SK-N-SH treated with all-trans-retinoic acid at 6 μM for 48 hours (cell line): ENCODE data around the gene HSPA13.
A peak's percentile ranks its signal among the peaks of the same experiment; 100 is the strongest.

Source experiments
- ATAC-seq: fragments of 200-7000 bp; cut with Tn5 transposase; 3 replicates; pipeline ENCODE4 v1.9.1; 2020; ENCODE audit warnings: mild to moderate bottlenecking, moderate library complexity
- ARNTL ChIP-seq: fragments of 450-650 bp; formaldehyde crosslinking; IDR thresholded peaks from 2 replicates; pipeline ENCODE4 v1.5.0; 2020; ENCODE audit warnings: low read depth, mild to moderate bottlenecking, moderate library complexity, borderline replicate concordance
- BACH2 ChIP-seq: fragments of 250-450 bp; sonication (Bioruptor Pico); IDR thresholded peaks from 2 replicates; pipeline ENCODE4 v1.9.0; 2021; ENCODE audit warnings: mild to moderate bottlenecking, borderline replicate concordance
- CREB5 ChIP-seq: fragments of 250-450 bp; sonication (Bioruptor Pico); IDR thresholded peaks from 2 replicates; pipeline ENCODE4 v1.5.1; 2020; ENCODE audit warnings: low read depth, mild to moderate bottlenecking, moderate library complexity
- CSDC2 ChIP-seq: fragments of 250-450 bp; sonication (Bioruptor Pico); IDR thresholded peaks from 2 replicates; pipeline ENCODE4 v1.5.0; 2020; ENCODE audit warnings: mild to moderate bottlenecking, moderate library complexity
- CSRNP3 ChIP-seq: fragments of 250-450 bp; sonication (Bioruptor Pico); IDR thresholded peaks from 2 replicates; pipeline ENCODE4 v1.5.1; 2021; ENCODE audit warnings: mild to moderate bottlenecking, moderate library complexity
- ESRRG ChIP-seq: fragments of 250-450 bp; sonication (Bioruptor Pico); IDR thresholded peaks from 2 replicates; pipeline ENCODE4 v1.6.1; 2021; ENCODE audit warnings: mild to moderate bottlenecking
- ISL1 ChIP-seq: fragments of 250-450 bp; sonication (Bioruptor Pico); IDR thresholded peaks from 2 replicates; pipeline ENCODE4 v2.1.2; 2022; ENCODE audit warnings: mild to moderate bottlenecking, moderate library complexity
- OSR1 ChIP-seq: fragments of 250-450 bp; sonication (Bioruptor Pico); IDR thresholded peaks from 2 replicates; pipeline ENCODE4 v1.8.0; 2022; ENCODE audit warnings: moderate library complexity, mild to moderate bottlenecking, inconsistent platforms
- PATZ1 ChIP-seq: fragments of 250-450 bp; sonication (Bioruptor Pico); IDR thresholded peaks from 2 replicates; pipeline ENCODE4 v1.8.0; 2020; ENCODE audit warnings: mild to moderate bottlenecking, moderate library complexity, borderline replicate concordance
- PPARA ChIP-seq: fragments of 250-450 bp; sonication (Bioruptor Pico); IDR thresholded peaks from 2 replicates; pipeline ENCODE4 v1.5.0; 2020; ENCODE audit warnings: mild to moderate bottlenecking, borderline replicate concordance
- RARB ChIP-seq: fragments of 250-450 bp; sonication (Bioruptor Pico); IDR thresholded peaks from 2 replicates; pipeline ENCODE4 v1.8.0; 2021; ENCODE audit warnings: mild to moderate bottlenecking, moderate library complexity
- SNAI2 ChIP-seq: fragments of 250-450 bp; sonication (Bioruptor Pico); IDR thresholded peaks from 2 replicates; pipeline ENCODE4 v1.5.0; 2020; ENCODE audit warnings: mild to moderate bottlenecking, moderate library complexity
- TOX ChIP-seq: fragments of 250-450 bp; sonication (Bioruptor Pico); IDR thresholded peaks from 2 replicates; pipeline ENCODE4 v1.8.0; 2021; ENCODE audit warnings: mild to moderate bottlenecking, moderate library complexity, borderline replicate concordance
- TSHZ2 ChIP-seq: fragments of 250-450 bp; sonication (Bioruptor Pico); IDR thresholded peaks from 2 replicates; pipeline ENCODE4 v1.5.0; 2020; ENCODE audit warnings: mild to moderate bottlenecking, moderate library complexity
- ZC3H10 ChIP-seq: fragments of 250-450 bp; sonication (Bioruptor Pico); IDR thresholded peaks from 2 replicates; pipeline ENCODE4 v1.5.1; 2021; ENCODE audit warnings: mild to moderate bottlenecking, moderate library complexity
- ZFP3 ChIP-seq: fragments of 250-450 bp; sonication (Bioruptor Pico); IDR thresholded peaks from 2 replicates; pipeline ENCODE4 v1.5.0; 2020; ENCODE audit warnings: mild to moderate bottlenecking, moderate library complexity
- ZFP30 ChIP-seq: fragments of 450-650 bp; formaldehyde crosslinking; IDR thresholded peaks from 2 replicates; pipeline ENCODE4 v1.5.0; 2022; ENCODE audit warnings: mild to moderate bottlenecking, moderate library complexity
- ZNF565 ChIP-seq: fragments of 450-650 bp; formaldehyde crosslinking; conservative IDR thresholded peaks from 2 replicates; pipeline ENCODE4 v1.5.0; 2020; ENCODE audit warnings: low read depth, mild to moderate bottlenecking, moderate library complexity
- ZNF8 ChIP-seq: fragments of 450-650 bp; formaldehyde crosslinking; IDR thresholded peaks from 2 replicates; pipeline ENCODE4 v1.5.0; 2020; ENCODE audit warnings: mild to moderate bottlenecking, moderate library complexity

Gene HSPA13

GRCh38 chr21:14401217-14401616 lies 18.3 kb upstream of the HSPA13 start (continued):
- no peak for TF ChIP-seq TSHZ2 (CRISPR knock-in tag)
- TF ChIP-seq PPARA, result no peak
- TF ChIP-seq ZNF565 (CRISPR knock-in tag), result no peak
- TF ChIP-seq ZFP3 (CRISPR knock-in tag), result no peak
- TF ChIP-seq ZC3H10, result no peak
- no peak for TF ChIP-seq ISL1 (CRISPR knock-in tag)
- TF ChIP-seq ZFP30 (CRISPR knock-in tag), result no peak

- no peak for ATAC-seq
- TF ChIP-seq CSDC2 (CRISPR knock-in tag), result no peak
- TF ChIP-seq ARNTL (CRISPR knock-in tag), result no peak
- TF ChIP-seq ZC3H10, result no peak
- TF ChIP-seq PPARA, result no peak
- no peak for TF ChIP-seq TOX (CRISPR knock-in tag)
Observed at GRCh38 chr21:14388282-14388681, 5.3 kb upstream of the HSPA13 start.

- no peak for ATAC-seq
- no peak for TF ChIP-seq PPARA
- no peak for TF ChIP-seq CSRNP3 (CRISPR knock-in tag)
- TF ChIP-seq TOX (CRISPR knock-in tag), result no peak
Observed at GRCh38 chr21:14384453-14384852, 1.5 kb upstream of the HSPA13 start.

GRCh38 chr21:14383596-14384180 lies 742 bp upstream of the HSPA13 start:
- ATAC-seq, result peak; percentile 69
- TF ChIP-seq TSHZ2 (CRISPR knock-in tag) (0 out of 2 replicates have a peak, but pooled peaks have one; percentile 14), CSDC2 (CRISPR knock-in tag) (no peak)

GRCh38 chr21:14382486-14382834 lies 486 bp downstream of the HSPA13 start:
- ATAC-seq, result peak; percentile 10
- TF ChIP-seq ZC3H10 (no peak), TOX (CRISPR knock-in tag) (no peak), ESRRG (CRISPR knock-in tag) (no peak), ZNF565 (CRISPR knock-in tag) (no peak), SNAI2 (CRISPR knock-in tag) (no peak), CSRNP3 (CRISPR knock-in tag) (no peak), ZFP30 (CRISPR knock-in tag) (no peak), ZFP3 (CRISPR knock-in tag) (no peak), OSR1 (CRISPR knock-in tag) (no peak), RARB (CRISPR knock-in tag) (no peak), CSDC2 (CRISPR knock-in tag) (no peak), CREB5 (CRISPR knock-in tag) (no peak), ARNTL (CRISPR knock-in tag) (no peak), ISL1 (CRISPR knock-in tag) (no peak), PATZ1 (no peak), BACH2 (CRISPR knock-in tag) (no peak), ZNF8 (CRISPR knock-in tag) (no peak), PPARA (no peak)
